Liver (tissue), 9 donors: ENCODE results near the gene PDLIM5. TPM values are rescaled to one million over a fixed set of nuclear protein-coding genes. Genes with fewer than 3 reads are reported as not detected.

Source experiments
- DNase-seq: peaks from one replicate; pipeline ENCODE4 v3.0.0-alpha.2; 2017; ENCODE audit warnings: low spot score
- H3K27ac ChIP-seq, 2 donors: one replicate each; pipeline ENCODE4 v1.7.0; 2013; ENCODE audit warnings: inconsistent platforms in 2 of 2, low read length in 2 of 2, control low read depth in 1 of 2, low read depth in 1 of 2, mild to moderate bottlenecking in 1 of 2
- H3K27me3 ChIP-seq, 4 donors: one replicate each; pipeline versions ENCODE4 v1.6.1 to v1.7.0; 2013; ENCODE audit warnings: low read length in 3 of 4, inconsistent platforms in 1 of 4, mild to moderate bottlenecking in 1 of 4, moderate library complexity in 1 of 4; ENCODE audit not compliant: control insufficient read depth in 4 of 4, insufficient read depth in 4 of 4
- H3K36me3 ChIP-seq, 4 donors: one replicate each; pipeline versions ENCODE4 v1.6.1 to v1.7.0; 2013; ENCODE audit warnings: low read length in 3 of 4, mild to moderate bottlenecking in 3 of 4, low read depth in 1 of 4, moderate library complexity in 1 of 4; ENCODE audit not compliant: control insufficient read depth in 4 of 4, insufficient read depth in 3 of 4
- H3K4me1 ChIP-seq, 4 donors: one replicate each; pipeline versions ENCODE4 v1.6.1 to v1.7.0; 2013; ENCODE audit warnings: low read length in 3 of 4, mild to moderate bottlenecking in 3 of 4, moderate library complexity in 1 of 4; ENCODE audit not compliant: control insufficient read depth in 4 of 4, insufficient read depth in 4 of 4
- H3K4me3 ChIP-seq, 3 donors: one replicate each; pipeline versions ENCODE4 v1.6.1 to v1.7.0; 2013; ENCODE audit warnings: low read length in 3 of 3, control low read depth in 1 of 3, low read depth in 1 of 3, mild to moderate bottlenecking in 1 of 3
- H3K9ac ChIP-seq, 2 donors: one replicate each; pipeline ENCODE4 v1.7.0; 2013; ENCODE audit warnings: low read length in 2 of 2, mild to moderate bottlenecking in 2 of 2, moderate library complexity in 2 of 2, control low read depth in 1 of 2, low read depth in 1 of 2
- H3K9me3 ChIP-seq, 4 donors: one replicate each; pipeline versions ENCODE4 v1.6.1 to v1.7.0; 2013; ENCODE audit warnings: low read length in 3 of 4; ENCODE audit not compliant: control insufficient read depth in 4 of 4
- EGR1 ChIP-seq, 2 donors: IDR thresholded peaks; 2 replicates each; pipeline ENCODE4 v1.6.1; 2016 to 2018; ENCODE audit warnings: antibody characterized with exemption in 2 of 2, low read depth in 2 of 2
- FOXA1 ChIP-seq: IDR thresholded peaks from 2 replicates; pipeline ENCODE4 v1.6.1; 2016; ENCODE audit warnings: antibody characterized with exemption
- GABPA ChIP-seq, 2 donors: IDR thresholded peaks in 1 of 2; conservative IDR thresholded peaks in 1 of 2; 2 replicates each; pipeline ENCODE4 v1.6.1; 2016; ENCODE audit warnings: antibody characterized with exemption in 2 of 2, mild to moderate bottlenecking in 1 of 2, moderate library complexity in 1 of 2
- HNF4A ChIP-seq, 2 donors: conservative IDR thresholded peaks; 2 replicates each; pipeline ENCODE4 v1.6.1; 2016; ENCODE audit warnings: antibody characterized with exemption in 2 of 2, mild to moderate bottlenecking in 2 of 2
- HNF4G ChIP-seq: IDR thresholded peaks from 2 replicates; pipeline ENCODE4 v1.6.1; 2016; ENCODE audit warnings: antibody characterized with exemption
- JUND ChIP-seq, 2 donors: IDR thresholded peaks; 2 replicates each; pipeline ENCODE4 v1.6.1; 2016; ENCODE audit warnings: antibody characterized with exemption in 2 of 2
- NR2F2 ChIP-seq: IDR thresholded peaks from 2 replicates; pipeline ENCODE4 v1.6.1; 2016; ENCODE audit warnings: antibody characterized with exemption
- RAD21 ChIP-seq, 2 donors: IDR thresholded peaks; 2 replicates each; pipeline ENCODE4 v1.6.1; 2016; ENCODE audit warnings: antibody characterized with exemption in 2 of 2, mild to moderate bottlenecking in 2 of 2
- RXRA ChIP-seq, 2 donors: IDR thresholded peaks; 2 replicates each; pipeline ENCODE4 v1.6.1; 2017 to 2018; ENCODE audit warnings: antibody characterized with exemption in 2 of 2, mild to moderate bottlenecking in 1 of 2
- TAF1 ChIP-seq: conservative IDR thresholded peaks from 2 replicates; pipeline ENCODE4 v1.6.1; 2016; ENCODE audit warnings: antibody characterized with exemption, mild to moderate bottlenecking
- YY1 ChIP-seq: IDR thresholded peaks from 2 replicates; pipeline ENCODE4 v1.6.1; 2016; ENCODE audit warnings: antibody characterized with exemption, mild to moderate bottlenecking
- WGBS: extraction: QIAGEN DNeasy Blood & Tissue Kit; methylation state at CpG from one replicate; pipeline ENCODE4 v1.1.7; 2013; 5-methylcytosine and 5-hydroxymethylcytosine counted together
- polyA plus RNA-seq, 2 donors: library from polyadenylated mRNA; stranded (reverse) in 1 of 2; unstranded in 1 of 2; fragments of 200-250 nt in 1 of 2; fragments of >200 nt in 1 of 2; fragmentation: Nextera tagmentation in 1 of 2; extraction: Ambion mirVana in 1 of 2; gene quantifications; one replicate each; pipeline versions ENCODE4 v1.2.1 to v1.2.3, GENCODE V29; 2013 to 2015
- total RNA-seq, 2 donors: library from RNA; depleted of rRNA; stranded (reverse); fragments of >200 nt; gene quantifications; one replicate each; pipeline ENCODE4 v1.2.3, GENCODE V29; 2014
- TF ChIP-seq, protein P1 (sequence below): IDR thresholded peaks from 2 replicates; pipeline ENCODE4 v1.6.1; 2016; ENCODE audit warnings: antibody characterized with exemption
- TF ChIP-seq, protein P2 (sequence below): fragments of 150-350 bp; IDR thresholded peaks from 2 replicates; pipeline ENCODE4 v1.5.1; 2017; ENCODE audit warnings: improper control_type of control experiment, low read depth, low read length; ENCODE audit not compliant: missing input control
- TF ChIP-seq, protein P3 (sequence below): IDR thresholded peaks from 2 replicates; pipeline ENCODE4 v1.6.1; 2016; ENCODE audit warnings: antibody characterized with exemption
- TF ChIP-seq, protein P4 (sequence below): IDR thresholded peaks from 2 replicates; pipeline ENCODE4 v1.6.1; 2016; ENCODE audit warnings: antibody characterized with exemption, mild to moderate bottlenecking
- TF ChIP-seq, protein P5 (sequence below): IDR thresholded peaks from 2 replicates; pipeline ENCODE4 v1.6.1; 2016; ENCODE audit warnings: antibody characterized with exemption
- donor health status: healthy.
- donor health status: healthy.
- donor health status: healthy.
- donor health status: healthy.
- donor health status: healthy.

Gene PDLIM5
- total and polyA plus RNA-seq, 4 donors, result 19.1 to 114 (median 67.8) TPM

DNA sequence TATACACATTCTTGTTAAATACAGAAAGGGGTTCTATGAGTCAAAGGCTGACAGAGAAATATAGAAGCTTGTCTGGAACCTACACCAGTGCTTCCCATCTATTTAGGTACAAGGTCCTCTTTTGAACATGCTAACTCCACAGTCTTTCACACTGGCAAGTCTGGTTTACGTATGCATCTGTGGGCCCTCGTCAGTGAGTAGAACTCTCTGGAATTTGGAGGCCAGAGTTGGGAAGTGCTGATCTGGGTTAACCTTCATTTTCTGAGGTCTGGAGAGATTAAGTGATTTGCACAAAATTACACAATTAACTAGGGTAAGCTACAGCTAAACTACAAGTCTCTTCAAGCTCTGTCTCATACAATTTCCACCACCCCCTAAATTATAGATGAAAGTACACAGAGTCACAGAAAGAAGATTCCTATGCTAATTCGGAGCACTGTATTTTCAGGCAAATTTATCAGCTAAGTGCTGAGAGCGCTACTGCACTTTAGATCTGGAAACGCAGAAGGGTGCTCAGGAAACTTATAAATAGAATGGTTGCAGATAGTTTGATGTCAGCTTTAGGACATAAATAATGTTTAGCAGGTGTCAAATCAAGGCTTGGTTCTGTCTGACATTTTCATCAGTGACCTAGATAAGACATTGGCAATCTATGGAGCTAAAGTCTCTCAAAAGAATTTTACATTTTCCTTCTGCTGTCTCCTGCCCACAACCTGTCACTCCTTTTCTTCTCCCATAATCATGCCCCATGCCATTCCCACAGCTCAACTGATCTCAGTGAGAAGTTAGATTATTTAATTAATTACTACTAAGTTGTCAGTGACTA lies 43.0 kb upstream of the PDLIM5 start (continued):
- no peak for TF ChIP-seq GABPA (IDR thresholded peaks at IDR 0.05 in 1 of 2, conservative IDR thresholded peaks at IDR 0.05 in 1 of 2)
- no peak for TF ChIP-seq TAF1

DNA sequence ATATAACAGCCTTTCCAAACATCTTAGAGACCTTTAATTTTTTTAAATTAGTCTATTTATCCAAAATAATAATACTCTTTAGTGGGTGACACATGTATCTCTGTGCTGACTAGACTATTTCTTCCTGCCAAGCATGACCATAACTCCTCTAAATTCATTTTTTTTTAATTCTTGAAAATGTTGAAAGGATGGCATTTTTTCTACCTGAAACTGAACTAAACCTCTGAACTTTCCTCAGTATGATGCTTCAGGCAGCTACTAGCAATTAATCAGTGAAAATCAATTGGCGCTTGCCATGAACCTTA lies 42.4 kb upstream of the PDLIM5 start:
- no peaks in the 10 kb centered on the region for H3K36me3 ChIP-seq

More for the DNA sequence above, 42.4 kb upstream of the PDLIM5 start:
- no peak overlapping the region for H3K27ac ChIP-seq
- no peak overlapping the region for H3K4me3 ChIP-seq
- H3K4me1 ChIP-seq, result peaks cover 3 to 33% (median 17%) of the 10 kb centered on the region in 4 donors
- 99% methylated on average over 1 of the region's 1 CpG for WGBS
- no peaks in the 10 kb centered on the region for H3K27me3 ChIP-seq
- H3K9ac ChIP-seq, result no peak overlapping the region
- no peaks in the 10 kb centered on the region for H3K9me3 ChIP-seq
- no peak for TF ChIP-seq RAD21 (IDR thresholded peaks at IDR 0.05)
- TF ChIP-seq FOXA1, result no peak
- TF ChIP-seq, protein P1, sequence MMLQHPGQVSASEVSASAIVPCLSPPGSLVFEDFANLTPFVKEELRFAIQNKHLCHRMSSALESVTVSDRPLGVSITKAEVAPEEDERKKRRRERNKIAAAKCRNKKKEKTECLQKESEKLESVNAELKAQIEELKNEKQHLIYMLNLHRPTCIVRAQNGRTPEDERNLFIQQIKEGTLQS, result no peak
- no peak for TF ChIP-seq HNF4A (conservative IDR thresholded peaks at IDR 0.05)
- TF ChIP-seq, protein P2, sequence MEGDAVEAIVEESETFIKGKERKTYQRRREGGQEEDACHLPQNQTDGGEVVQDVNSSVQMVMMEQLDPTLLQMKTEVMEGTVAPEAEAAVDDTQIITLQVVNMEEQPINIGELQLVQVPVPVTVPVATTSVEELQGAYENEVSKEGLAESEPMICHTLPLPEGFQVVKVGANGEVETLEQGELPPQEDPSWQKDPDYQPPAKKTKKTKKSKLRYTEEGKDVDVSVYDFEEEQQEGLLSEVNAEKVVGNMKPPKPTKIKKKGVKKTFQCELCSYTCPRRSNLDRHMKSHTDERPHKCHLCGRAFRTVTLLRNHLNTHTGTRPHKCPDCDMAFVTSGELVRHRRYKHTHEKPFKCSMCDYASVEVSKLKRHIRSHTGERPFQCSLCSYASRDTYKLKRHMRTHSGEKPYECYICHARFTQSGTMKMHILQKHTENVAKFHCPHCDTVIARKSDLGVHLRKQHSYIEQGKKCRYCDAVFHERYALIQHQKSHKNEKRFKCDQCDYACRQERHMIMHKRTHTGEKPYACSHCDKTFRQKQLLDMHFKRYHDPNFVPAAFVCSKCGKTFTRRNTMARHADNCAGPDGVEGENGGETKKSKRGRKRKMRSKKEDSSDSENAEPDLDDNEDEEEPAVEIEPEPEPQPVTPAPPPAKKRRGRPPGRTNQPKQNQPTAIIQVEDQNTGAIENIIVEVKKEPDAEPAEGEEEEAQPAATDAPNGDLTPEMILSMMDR, result no peak
- no peak for TF ChIP-seq HNF4G
- TF ChIP-seq, protein P3, sequence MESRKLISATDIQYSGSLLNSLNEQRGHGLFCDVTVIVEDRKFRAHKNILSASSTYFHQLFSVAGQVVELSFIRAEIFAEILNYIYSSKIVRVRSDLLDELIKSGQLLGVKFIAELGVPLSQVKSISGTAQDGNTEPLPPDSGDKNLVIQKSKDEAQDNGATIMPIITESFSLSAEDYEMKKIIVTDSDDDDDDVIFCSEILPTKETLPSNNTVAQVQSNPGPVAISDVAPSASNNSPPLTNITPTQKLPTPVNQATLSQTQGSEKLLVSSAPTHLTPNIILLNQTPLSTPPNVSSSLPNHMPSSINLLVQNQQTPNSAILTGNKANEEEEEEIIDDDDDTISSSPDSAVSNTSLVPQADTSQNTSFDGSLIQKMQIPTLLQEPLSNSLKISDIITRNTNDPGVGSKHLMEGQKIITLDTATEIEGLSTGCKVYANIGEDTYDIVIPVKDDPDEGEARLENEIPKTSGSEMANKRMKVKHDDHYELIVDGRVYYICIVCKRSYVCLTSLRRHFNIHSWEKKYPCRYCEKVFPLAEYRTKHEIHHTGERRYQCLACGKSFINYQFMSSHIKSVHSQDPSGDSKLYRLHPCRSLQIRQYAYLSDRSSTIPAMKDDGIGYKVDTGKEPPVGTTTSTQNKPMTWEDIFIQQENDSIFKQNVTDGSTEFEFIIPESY, result no peak
- TF ChIP-seq JUND (IDR thresholded peaks at IDR 0.05), result no peak
- TF ChIP-seq EGR1 (IDR thresholded peaks at IDR 0.05; ENCODE audit: low read depth in 2 of 2), result no peak
- TF ChIP-seq, protein P4, sequence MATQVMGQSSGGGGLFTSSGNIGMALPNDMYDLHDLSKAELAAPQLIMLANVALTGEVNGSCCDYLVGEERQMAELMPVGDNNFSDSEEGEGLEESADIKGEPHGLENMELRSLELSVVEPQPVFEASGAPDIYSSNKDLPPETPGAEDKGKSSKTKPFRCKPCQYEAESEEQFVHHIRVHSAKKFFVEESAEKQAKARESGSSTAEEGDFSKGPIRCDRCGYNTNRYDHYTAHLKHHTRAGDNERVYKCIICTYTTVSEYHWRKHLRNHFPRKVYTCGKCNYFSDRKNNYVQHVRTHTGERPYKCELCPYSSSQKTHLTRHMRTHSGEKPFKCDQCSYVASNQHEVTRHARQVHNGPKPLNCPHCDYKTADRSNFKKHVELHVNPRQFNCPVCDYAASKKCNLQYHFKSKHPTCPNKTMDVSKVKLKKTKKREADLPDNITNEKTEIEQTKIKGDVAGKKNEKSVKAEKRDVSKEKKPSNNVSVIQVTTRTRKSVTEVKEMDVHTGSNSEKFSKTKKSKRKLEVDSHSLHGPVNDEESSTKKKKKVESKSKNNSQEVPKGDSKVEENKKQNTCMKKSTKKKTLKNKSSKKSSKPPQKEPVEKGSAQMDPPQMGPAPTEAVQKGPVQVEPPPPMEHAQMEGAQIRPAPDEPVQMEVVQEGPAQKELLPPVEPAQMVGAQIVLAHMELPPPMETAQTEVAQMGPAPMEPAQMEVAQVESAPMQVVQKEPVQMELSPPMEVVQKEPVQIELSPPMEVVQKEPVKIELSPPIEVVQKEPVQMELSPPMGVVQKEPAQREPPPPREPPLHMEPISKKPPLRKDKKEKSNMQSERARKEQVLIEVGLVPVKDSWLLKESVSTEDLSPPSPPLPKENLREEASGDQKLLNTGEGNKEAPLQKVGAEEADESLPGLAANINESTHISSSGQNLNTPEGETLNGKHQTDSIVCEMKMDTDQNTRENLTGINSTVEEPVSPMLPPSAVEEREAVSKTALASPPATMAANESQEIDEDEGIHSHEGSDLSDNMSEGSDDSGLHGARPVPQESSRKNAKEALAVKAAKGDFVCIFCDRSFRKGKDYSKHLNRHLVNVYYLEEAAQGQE, result no peak
- TF ChIP-seq YY1, result no peak
- no peak for TF ChIP-seq TAF1
- TF ChIP-seq, protein P5, sequence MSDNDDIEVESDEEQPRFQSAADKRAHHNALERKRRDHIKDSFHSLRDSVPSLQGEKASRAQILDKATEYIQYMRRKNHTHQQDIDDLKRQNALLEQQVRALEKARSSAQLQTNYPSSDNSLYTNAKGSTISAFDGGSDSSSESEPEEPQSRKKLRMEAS, result no peak
- TF ChIP-seq NR2F2, result no peak
- TF ChIP-seq GABPA (IDR thresholded peaks at IDR 0.05 in 1 of 2, conservative IDR thresholded peaks at IDR 0.05 in 1 of 2), result no peak
- no peak for TF ChIP-seq RXRA (IDR thresholded peaks at IDR 0.05)
- DNase-seq, result no peak
